Endothelial cell of umbilical vein (primary cell): ENCODE measurements around the gene VSTM4. TPM values are rescaled to one million over a fixed set of nuclear protein-coding genes. Genes with fewer than 3 reads are reported as not detected.

Source experiments
- BruUV-seq: library from RNA; stranded (reverse); fragments of 400-500 nt; replicated peaks from 2 replicates; lab custom pipeline; 2021; lab: Mats Ljungman, UMichigan
- CTCF ChIA-PET: fragments of 300-600, 350-600 bp; sonication (Branson Sonifier 250); formaldehyde crosslinking; loops from one replicate; lab custom pipeline; 2021; ENCODE audit warnings: antibody characterized with exemption, inconsistent platforms; lab: Charles Lee
- POLR2A ChIA-PET: fragments of 300-600, 350-600 bp; sonication (Branson Sonifier 250); formaldehyde crosslinking; loops from one replicate; lab custom pipeline; 2021; ENCODE audit warnings: antibody characterized with exemption, inconsistent platforms; lab: Charles Lee
- DNase-seq: peaks from one replicate; pipeline ENCODE4 v3.0.0-alpha.2; 2011; ENCODE audit warnings: low read depth, low spot score
- FAIRE-seq: peaks from 2 replicates; lab custom pipeline; 2011; peaks lifted over from hg19 to GRCh38; lab: Jason Lieb, UNC
- H2AFZ ChIP-seq: 2 replicates; pipeline ENCODE4 v1.6.0; 2012; ENCODE audit warnings: low read depth, low read length, control low read depth, inconsistent platforms
- H3K27ac ChIP-seq: 2 replicates; pipeline ENCODE4 v1.5.1; 2011; ENCODE audit warnings: low read depth, mild to moderate bottlenecking, control low read depth, low read length, moderate library complexity; ENCODE audit not compliant: insufficient read depth
- H3K27me3 ChIP-seq, 2 experiments: 2 replicates each; pipeline versions ENCODE4 v1.6.0 to v1.6.1; 2011; ENCODE audit warnings: low read length in 2 of 2, mixed read lengths in 1 of 2; ENCODE audit not compliant: control insufficient read depth in 2 of 2, insufficient read depth in 2 of 2
- H3K36me3 ChIP-seq, 2 experiments: 2 replicates in 1 of 2; 3 replicates in 1 of 2; pipeline ENCODE4 v1.5.1; 2011; ENCODE audit warnings: low read length in 2 of 2, mild to moderate bottlenecking in 1 of 2, moderate library complexity in 1 of 2; ENCODE audit not compliant: control insufficient read depth in 2 of 2, insufficient read depth in 2 of 2; ENCODE audit errors: extremely low read depth in 1 of 2
- H3K4me1 ChIP-seq: 3 replicates; pipeline ENCODE4 v1.5.1; 2011; ENCODE audit warnings: mild to moderate bottlenecking, low read length; ENCODE audit not compliant: control insufficient read depth, insufficient read depth; ENCODE audit errors: extremely low read depth
- H3K4me2 ChIP-seq: 2 replicates; pipeline ENCODE4 v1.6.1; 2011; ENCODE audit warnings: low read length, control low read depth, mixed read lengths; ENCODE audit not compliant: insufficient read depth
- H3K4me3 ChIP-seq, 3 experiments: fragments of 200-600 bp in 1 of 3; sonication (generic), shearing (Covaris generic) in 1 of 3; replicated peaks in 1 of 3; 2 replicates each; pipeline ENCODE4 v1.5.1; 2011 to 2016; ENCODE audit warnings: control low read depth in 3 of 3, low read length in 3 of 3, mild to moderate bottlenecking in 2 of 3, inconsistent platforms in 1 of 3, low read depth in 1 of 3, moderate library complexity in 1 of 3; ENCODE audit not compliant: insufficient read depth in 1 of 3
- H3K79me2 ChIP-seq: 2 replicates; pipeline ENCODE4 v1.6.0; 2012; ENCODE audit warnings: low read length, inconsistent platforms; ENCODE audit not compliant: control insufficient read depth, insufficient read depth
- H3K9ac ChIP-seq: replicated peaks from 2 replicates; pipeline ENCODE3; 2011; ENCODE audit warnings: low read length, control low read depth; ENCODE audit not compliant: insufficient read depth; ENCODE audit errors: extremely low read depth
- H3K9me1 ChIP-seq: replicated peaks from 3 replicates; pipeline ENCODE4 v1.6.0; 2011; ENCODE audit warnings: mild to moderate bottlenecking, low read length; ENCODE audit not compliant: control insufficient read depth, insufficient read depth; ENCODE audit errors: extremely low read depth
- H3K9me3 ChIP-seq: replicated peaks from 2 replicates; pipeline ENCODE4 v1.5.1; 2012; ENCODE audit warnings: low read length, inconsistent platforms; ENCODE audit not compliant: control insufficient read depth, insufficient read depth
- H4K20me1 ChIP-seq: replicated peaks from 2 replicates; pipeline ENCODE3; 2011; ENCODE audit warnings: mild to moderate bottlenecking, low read length; ENCODE audit not compliant: control insufficient read depth, insufficient read depth; ENCODE audit errors: extremely low read depth
- CTCF ChIP-seq, 2 donors: IDR thresholded peaks; 1 replicate in 1 of 2; 2 replicates in 1 of 2; pipeline ENCODE4 v1.5.1; 2011; ENCODE audit warnings: low read length in 2 of 2, mild to moderate bottlenecking in 2 of 2, moderate library complexity in 2 of 2, control low read depth in 1 of 2, inconsistent platforms in 1 of 2, low read depth in 1 of 2; ENCODE audit not compliant: insufficient read depth in 1 of 2; ENCODE audit errors: extremely low read depth in 1 of 2
- EZH2 ChIP-seq: IDR thresholded peaks from 2 replicates; pipeline ENCODE4 v1.6.1; 2012; ENCODE audit warnings: borderline replicate concordance, low read depth, mild to moderate bottlenecking, moderate library complexity, low read length, inconsistent platforms; ENCODE audit not compliant: severe bottlenecking
- FOS ChIP-seq: IDR thresholded peaks from 2 replicates; pipeline ENCODE4 v1.6.1; 2011; ENCODE audit warnings: mild to moderate bottlenecking, low read length, moderate library complexity, borderline replicate concordance; ENCODE audit not compliant: insufficient read depth
- GATA2 ChIP-seq: IDR thresholded peaks from 2 replicates; pipeline ENCODE4 v1.7.0; 2011; ENCODE audit warnings: low read depth, mild to moderate bottlenecking, moderate library complexity, mixed read lengths, low read length; ENCODE audit not compliant: insufficient read length, insufficient read depth
- MYC ChIP-seq: IDR thresholded peaks from one replicate; pipeline ENCODE4 v1.6.1; 2011; ENCODE audit warnings: mild to moderate bottlenecking, low read depth, low read length
- POLR2AphosphoS5 ChIP-seq: IDR thresholded peaks from 2 replicates; pipeline ENCODE4 v1.6.1; 2012; ENCODE audit warnings: low read depth, mild to moderate bottlenecking, control low read depth, low read length, moderate library complexity; ENCODE audit not compliant: insufficient read depth
- dilution Hi-C: fragments of 300-500 bp; cut with MboI; formaldehyde crosslinking; loops from one replicate; pipeline ENCODE4 v1.15.0; 2019; ENCODE audit warnings: low sequenced_read_pairs; ENCODE audit not compliant: extremely low pct_ligation_motif_present
- intact Hi-C: fragments of 100-400 bp; cut with micrococcal nuclease; formaldehyde crosslinking; loops from one replicate; pipeline ENCODE4 v1.10.0; 2022
- polyA plus RNA-seq, 4 experiments: library from polyadenylated mRNA; depleted of rRNA in 3 of 4; stranded (reverse) in 3 of 4; unstranded in 1 of 4; fragments of >200 nt; gene quantifications; 2 replicates each; pipeline versions ENCODE4 v1.2.1 to v1.2.3, GENCODE V29; 2011 to 2012; ENCODE audit warnings: missing spikeins in 1 of 4
- total RNA-seq: library from RNA; stranded (reverse); gene quantifications from 2 replicates; pipeline ENCODE4 v1.2.3, GENCODE V29; 2021
- TF ChIP-seq, protein P1 (sequence below): IDR thresholded peaks from 2 replicates; pipeline ENCODE4 v1.6.1; 2011; ENCODE audit not compliant: insufficient read depth, insufficient read length

Gene VSTM4
- total and polyA plus RNA-seq, 2 donors (not counting 3 experiments of a cell fraction or from before 2014, with no cell fraction given): 0.07 TPM

GRCh38 chr10:49151481-49151880 is 36.2 kb upstream of the VSTM4 start:
- Histone ChIP-seq H3K4me2 (no peak overlapping the region), H3K9ac (no peak overlapping the region), H2AFZ (no peak overlapping the region), H3K27ac (no peak overlapping the region), H3K9me1 (no peaks in the 10 kb centered on the region), H3K4me1 (no peaks in the 10 kb centered on the region), H4K20me1 (no peaks in the 10 kb centered on the region), H3K4me3 (no peak overlapping the region), H3K9me3 (no peaks in the 10 kb centered on the region), H3K36me3 (no peaks in the 10 kb centered on the region), H3K79me2 (no peaks in the 10 kb centered on the region), H3K27me3 (peaks cover 0 to 5% of the 10 kb centered on the region in 2 experiments)
- POLR2A ChIA-PET: no interaction called here
- no peak for TF ChIP-seq MYC
- TF ChIP-seq, protein P1, sequence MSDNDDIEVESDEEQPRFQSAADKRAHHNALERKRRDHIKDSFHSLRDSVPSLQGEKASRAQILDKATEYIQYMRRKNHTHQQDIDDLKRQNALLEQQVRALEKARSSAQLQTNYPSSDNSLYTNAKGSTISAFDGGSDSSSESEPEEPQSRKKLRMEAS: no peak
- TF ChIP-seq CTCF (IDR thresholded peaks at IDR 0.05; ENCODE audit: extremely low read depth in 1 of 2, insufficient read depth in 1 of 2, low read depth in 1 of 2, low read length in 2 of 2): no peak
- no peak for TF ChIP-seq FOS
- no peak for TF ChIP-seq POLR2AphosphoS5
- no peak for TF ChIP-seq EZH2
- no peak for TF ChIP-seq GATA2
- CTCF ChIA-PET: interaction anchor here (1.1 kb wide), 1 partner anchor 13 kb away, joined by 3 read pairs; no protein-coding TSS in a partner anchor
- dilution Hi-C loops (no loop called here), intact Hi-C loops (no loop called here)
- DNase-seq: no peak
- FAIRE-seq: no peak
- BruUV-seq: no TSS peak
